ENCODE measurements around the gene ATP11A. TPM values are rescaled to one million over a fixed set of nuclear protein-coding genes. Genes with fewer than 3 reads are reported as not detected.

ATP11A gene
- total and polyA plus RNA-seq, 11 donors: 20.5 to 146 (median 91.2) TPM

DNA sequence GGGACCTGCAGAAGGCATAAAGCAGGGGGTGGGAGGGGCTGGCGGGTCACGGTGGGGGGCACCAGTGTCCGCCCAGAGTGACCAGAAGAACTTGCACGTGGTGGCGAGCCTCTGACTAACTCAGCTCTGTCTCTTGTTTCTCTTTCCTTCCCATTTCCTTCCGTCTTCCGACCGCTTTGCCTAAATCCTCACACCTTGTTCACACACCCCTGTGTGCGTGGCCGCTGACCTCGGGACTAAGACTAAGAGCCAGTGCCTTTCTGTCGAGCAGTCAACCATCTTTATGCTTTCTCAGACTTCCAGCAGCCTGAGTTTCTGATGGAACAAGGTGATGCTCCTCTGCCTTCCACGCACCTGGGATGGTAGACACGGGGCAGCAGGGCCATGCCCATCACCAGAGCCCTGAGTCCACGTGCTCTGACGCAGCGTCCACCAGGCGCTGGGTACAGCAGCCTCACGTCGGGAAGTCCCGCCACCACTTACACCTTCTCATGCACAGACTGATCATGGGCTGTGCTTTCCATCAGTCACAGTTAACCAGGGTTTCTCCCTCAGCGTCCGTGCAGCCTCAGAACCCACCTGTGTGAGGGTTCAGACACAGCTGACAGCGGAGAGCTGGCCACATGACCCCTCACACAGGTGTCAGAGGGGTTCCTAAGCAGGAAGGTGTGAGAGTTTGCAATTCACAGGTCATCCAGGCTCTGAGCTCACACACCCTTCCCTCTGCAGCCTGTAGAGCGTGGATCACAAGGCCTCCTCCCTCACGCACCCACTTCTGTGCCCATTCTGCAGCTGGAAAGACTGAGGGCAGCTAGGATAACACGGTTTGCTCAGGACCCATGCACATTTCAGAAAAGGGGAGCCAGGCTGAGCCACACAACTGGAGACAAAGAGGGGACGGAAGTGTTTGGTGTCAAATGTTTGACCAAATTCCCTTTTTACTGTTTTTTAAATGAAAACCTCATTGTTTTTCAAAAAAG is 188.4 kb downstream of the ATP11A start:
- H3K27me3 ChIP-seq: no peaks in the 10 kb centered on the region
- peaks cover 0 to 25% (median 12%) of the 10 kb centered on the region in 12 donors for H3K4me1 ChIP-seq
- TF ChIP-seq, protein P1, sequence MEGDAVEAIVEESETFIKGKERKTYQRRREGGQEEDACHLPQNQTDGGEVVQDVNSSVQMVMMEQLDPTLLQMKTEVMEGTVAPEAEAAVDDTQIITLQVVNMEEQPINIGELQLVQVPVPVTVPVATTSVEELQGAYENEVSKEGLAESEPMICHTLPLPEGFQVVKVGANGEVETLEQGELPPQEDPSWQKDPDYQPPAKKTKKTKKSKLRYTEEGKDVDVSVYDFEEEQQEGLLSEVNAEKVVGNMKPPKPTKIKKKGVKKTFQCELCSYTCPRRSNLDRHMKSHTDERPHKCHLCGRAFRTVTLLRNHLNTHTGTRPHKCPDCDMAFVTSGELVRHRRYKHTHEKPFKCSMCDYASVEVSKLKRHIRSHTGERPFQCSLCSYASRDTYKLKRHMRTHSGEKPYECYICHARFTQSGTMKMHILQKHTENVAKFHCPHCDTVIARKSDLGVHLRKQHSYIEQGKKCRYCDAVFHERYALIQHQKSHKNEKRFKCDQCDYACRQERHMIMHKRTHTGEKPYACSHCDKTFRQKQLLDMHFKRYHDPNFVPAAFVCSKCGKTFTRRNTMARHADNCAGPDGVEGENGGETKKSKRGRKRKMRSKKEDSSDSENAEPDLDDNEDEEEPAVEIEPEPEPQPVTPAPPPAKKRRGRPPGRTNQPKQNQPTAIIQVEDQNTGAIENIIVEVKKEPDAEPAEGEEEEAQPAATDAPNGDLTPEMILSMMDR (IDR thresholded peaks at IDR 0.05): no peak
- no peak for TF ChIP-seq POLR2A (IDR thresholded peaks at IDR 0.05)
- peaks cover 0 to 81% (median 69%) of the 10 kb centered on the region in 9 donors for H3K36me3 ChIP-seq
- intact Hi-C loops (cut with DNase I): loop anchor here in 2 of 10 donors (5.0 to 10.0 kb wide), 2 partner anchors 233 to 241 kb away; no protein-coding TSS in a partner anchor
- H3K9me3 ChIP-seq: no peaks in the 10 kb centered on the region
- no peak overlapping the region for H3K27ac ChIP-seq
- ATAC-seq: no peak
- H3K4me3 ChIP-seq: no peak overlapping the region
- 92 to 95% (median 94%) methylated on average over 28 of the region's 28 CpGs for WGBS, 4 donors
- no peak for DNase-seq

DNA sequence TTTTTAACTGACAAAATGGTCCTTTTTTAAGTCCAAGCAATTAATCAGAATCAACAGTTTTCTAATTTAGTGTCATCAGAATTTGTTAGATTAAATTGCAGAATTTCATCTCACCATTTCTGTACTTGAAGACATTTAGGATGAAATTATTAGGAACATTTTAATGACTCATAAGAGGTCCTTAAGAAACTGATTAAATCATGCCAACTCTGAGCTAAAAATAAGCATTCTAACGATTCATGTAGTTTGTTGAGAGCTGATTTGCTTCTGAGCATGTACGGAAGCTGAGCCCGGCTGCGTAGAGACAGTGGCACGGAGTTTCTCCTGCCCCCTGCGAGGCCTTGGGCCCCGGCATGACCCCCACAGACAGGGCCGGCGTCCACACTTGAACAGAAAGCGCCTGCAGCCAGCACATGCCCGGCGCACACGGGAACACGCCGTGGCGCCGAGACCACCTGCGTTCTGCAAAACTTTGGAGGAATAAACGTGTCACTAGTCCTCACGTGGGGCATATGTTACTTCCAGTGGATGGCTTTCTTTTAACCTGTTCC is 189.5 kb downstream of the ATP11A start:
- TF ChIP-seq POLR2A (IDR thresholded peaks at IDR 0.05): no peak
- TF ChIP-seq, protein P1 (IDR thresholded peaks at IDR 0.05): no peak
- ATAC-seq: peak; percentile 19 to 64 (median 50)
- Histone ChIP-seq H3K4me1 (peaks cover 0 to 21% (median 8%) of the 10 kb centered on the region in 12 donors), H3K4me3 (no peak overlapping the region), H3K27me3 (no peaks in the 10 kb centered on the region), H3K36me3 (peaks cover 0 to 88% (median 76%) of the 10 kb centered on the region in 9 donors), H3K9me3 (no peaks in the 10 kb centered on the region), H3K27ac (peak overlapping the region in 4 of 12 donors; percentile 2 to 35 (median 24))
- peak in 3 of 5 donors; percentile 37 to 66 (median 65) for DNase-seq
- 48 to 61% (median 52%) methylated on average over 20 of the region's 20 CpGs for WGBS, 4 donors
- intact Hi-C loops (cut with DNase I): loop anchor here in 2 of 10 donors (5.0 to 10.0 kb wide), 2 partner anchors 235 to 242 kb away; no protein-coding TSS in a partner anchor

DNA sequence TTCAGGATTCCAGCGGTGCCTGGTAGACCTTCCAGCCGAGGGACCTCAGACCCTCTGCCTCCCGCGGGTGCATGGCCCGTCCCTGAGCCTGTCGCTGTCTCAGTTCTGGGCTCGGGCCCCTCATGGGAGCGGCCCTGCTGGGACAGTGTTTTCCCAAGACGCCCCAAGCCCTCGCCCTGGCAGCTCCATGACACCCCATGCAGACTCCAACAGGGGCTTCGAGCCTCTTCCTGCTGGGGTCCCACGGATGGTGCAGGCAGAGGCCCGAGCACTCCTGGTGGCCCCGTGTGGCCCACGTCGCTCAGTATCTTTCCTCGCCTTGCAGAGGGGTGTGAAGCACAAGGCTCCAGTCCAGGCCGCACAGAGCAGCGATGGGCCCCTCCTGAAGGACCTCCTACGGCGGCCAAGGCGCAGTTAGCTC is 190.4 kb downstream of the ATP11A start:
- Histone ChIP-seq H3K36me3 (peaks cover 0 to 92% (median 77%) of the 10 kb centered on the region in 9 donors), H3K4me1 (peaks cover 0 to 15% (median 6%) of the 10 kb centered on the region in 12 donors), H3K4me3 (no peak overlapping the region), H3K27ac (no peak overlapping the region), H3K27me3 (no peaks in the 10 kb centered on the region), H3K9me3 (no peaks in the 10 kb centered on the region)
- TF ChIP-seq POLR2A (IDR thresholded peaks at IDR 0.05): no peak
- TF ChIP-seq, protein P1 (IDR thresholded peaks at IDR 0.05): no peak
- DNase-seq (peak in 2 of 5 donors; percentile 19 to 47), ATAC-seq (peak in 2 of 4 donors; percentile 1 to 5)
- intact Hi-C loops (cut with DNase I): no loop called here
- 91 to 95% (median 94%) methylated on average over 12 to 22 of the region's 22 CpGs for WGBS, 4 donors
